KMS-11 (cell line): Measurements from ENCODE around the gene UGT2B17.
"Not testable (repeated sequence)": the region's sequence is repeated elsewhere in the genome, so short reads cannot be mapped to it uniquely, and the experiment has no call there.

Experiments used
- H2AFZ ChIP-seq: fragments of 200-600 bp; sonication (generic); 2 replicates; pipeline ENCODE4 v1.6.1; 2016; ENCODE audit warnings: antibody characterized with exemption, mixed run types, low read depth
- H3K27ac ChIP-seq: fragments of 200-600 bp; sonication (generic); 2 replicates; pipeline ENCODE4 v1.6.1; 2016; ENCODE audit warnings: mild to moderate bottlenecking, mixed run types
- H3K27me3 ChIP-seq: fragments of 200-600 bp; sonication (generic); 2 replicates; pipeline ENCODE4 v1.6.1; 2017; ENCODE audit warnings: mild to moderate bottlenecking, low read depth, mixed run types, moderate library complexity; ENCODE audit not compliant: insufficient read depth
- H3K36me3 ChIP-seq: fragments of 200-600 bp; sonication (generic); 2 replicates; pipeline ENCODE4 v1.6.1; 2017; ENCODE audit warnings: mild to moderate bottlenecking, mixed run types; ENCODE audit not compliant: insufficient read depth
- H3K4me1 ChIP-seq: fragments of 200-600 bp; sonication (generic); 2 replicates; pipeline ENCODE4 v1.6.1; 2016; ENCODE audit warnings: mild to moderate bottlenecking, low read depth, mixed run types; ENCODE audit not compliant: poor library complexity, severe bottlenecking
- H3K4me2 ChIP-seq: fragments of 200-600 bp; sonication (generic); 2 replicates; pipeline ENCODE4 v1.7.0; 2016; ENCODE audit warnings: mild to moderate bottlenecking, mixed run types
- H3K4me3 ChIP-seq: fragments of 200-600 bp; sonication (generic); IDR thresholded peaks from 2 replicates; pipeline ENCODE4 v1.6.1; 2017; ENCODE audit warnings: low read depth, low read length, mixed read lengths; ENCODE audit not compliant: insufficient read depth
- H3K79me2 ChIP-seq: fragments of 200-600 bp; sonication (generic); 2 replicates; pipeline ENCODE4 v1.6.1; 2016; ENCODE audit warnings: low read depth, mixed run types; ENCODE audit not compliant: insufficient read depth
- H3K9ac ChIP-seq: fragments of 200-600 bp; sonication (generic); 2 replicates; pipeline ENCODE4 v1.6.1; 2016; ENCODE audit warnings: mild to moderate bottlenecking, mixed run types
- H4K20me1 ChIP-seq: fragments of 200-600 bp; sonication (generic); 2 replicates; pipeline ENCODE4 v1.6.1; 2016; ENCODE audit warnings: mild to moderate bottlenecking, mixed run types; ENCODE audit not compliant: insufficient read depth
- TF ChIP-seq, protein P1 (sequence below): fragments of 200-600 bp; sonication (generic); conservative IDR thresholded peaks from 2 replicates; pipeline ENCODE4 v1.6.1; 2017; ENCODE audit warnings: low read depth, mild to moderate bottlenecking, antibody characterized with exemption, low read length, moderate library complexity, mixed read lengths

The UGT2B17 gene

GRCh38 chr4:68570122-68570507 is 6.0 kb downstream of the UGT2B17 start:
- Histone ChIP-seq H3K36me3 (no peaks in the 10 kb centered on the region), H3K27ac (no peak overlapping the region), H3K4me1 (no peaks in the 10 kb centered on the region), H3K4me3 (no peak overlapping the region), H3K79me2 (no peaks in the 10 kb centered on the region), H4K20me1 (no peaks in the 10 kb centered on the region), H3K27me3 (no peaks in the 10 kb centered on the region), H3K9ac (no peak overlapping the region), H3K4me2 (no peak overlapping the region), H2AFZ (no peak overlapping the region)
- TF ChIP-seq, protein P1, sequence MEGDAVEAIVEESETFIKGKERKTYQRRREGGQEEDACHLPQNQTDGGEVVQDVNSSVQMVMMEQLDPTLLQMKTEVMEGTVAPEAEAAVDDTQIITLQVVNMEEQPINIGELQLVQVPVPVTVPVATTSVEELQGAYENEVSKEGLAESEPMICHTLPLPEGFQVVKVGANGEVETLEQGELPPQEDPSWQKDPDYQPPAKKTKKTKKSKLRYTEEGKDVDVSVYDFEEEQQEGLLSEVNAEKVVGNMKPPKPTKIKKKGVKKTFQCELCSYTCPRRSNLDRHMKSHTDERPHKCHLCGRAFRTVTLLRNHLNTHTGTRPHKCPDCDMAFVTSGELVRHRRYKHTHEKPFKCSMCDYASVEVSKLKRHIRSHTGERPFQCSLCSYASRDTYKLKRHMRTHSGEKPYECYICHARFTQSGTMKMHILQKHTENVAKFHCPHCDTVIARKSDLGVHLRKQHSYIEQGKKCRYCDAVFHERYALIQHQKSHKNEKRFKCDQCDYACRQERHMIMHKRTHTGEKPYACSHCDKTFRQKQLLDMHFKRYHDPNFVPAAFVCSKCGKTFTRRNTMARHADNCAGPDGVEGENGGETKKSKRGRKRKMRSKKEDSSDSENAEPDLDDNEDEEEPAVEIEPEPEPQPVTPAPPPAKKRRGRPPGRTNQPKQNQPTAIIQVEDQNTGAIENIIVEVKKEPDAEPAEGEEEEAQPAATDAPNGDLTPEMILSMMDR = no peak

GRCh38 chr4:68569466-68570121 is 6.5 kb downstream of the UGT2B17 start:
- Histone ChIP-seq H3K9ac (no peak overlapping the region), H4K20me1 (no peaks in the 10 kb centered on the region), H3K36me3 (no peaks in the 10 kb centered on the region), H3K4me1 (no peaks in the 10 kb centered on the region), H3K4me3 (no peak overlapping the region), H3K27me3 (no peaks in the 10 kb centered on the region), H3K79me2 (no peaks in the 10 kb centered on the region), H3K4me2 (no peak overlapping the region), H3K27ac (no peak overlapping the region), H2AFZ (no peak overlapping the region)
- TF ChIP-seq, protein P1 = no peak

DNA sequence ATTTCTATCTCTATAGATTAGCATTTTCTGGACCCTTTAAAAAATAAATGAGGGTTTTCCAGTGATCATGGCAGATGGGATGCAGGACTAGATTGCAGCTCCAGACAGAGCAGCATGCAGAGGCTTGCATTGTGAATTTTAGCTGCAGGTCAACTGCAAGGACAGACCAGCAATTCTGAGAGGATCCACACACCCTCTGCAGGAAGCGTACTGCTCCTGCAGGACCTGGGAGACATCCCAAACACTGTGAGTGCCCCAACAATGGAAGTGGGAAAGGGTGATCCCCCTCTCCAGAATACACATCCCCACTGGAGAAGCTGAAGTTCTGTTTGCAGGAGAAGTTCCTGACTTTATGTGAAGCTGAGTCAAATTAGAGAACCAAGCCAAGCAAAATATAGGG is 7.1 kb downstream of the UGT2B17 start:
- not testable (repeated sequence) for H2AFZ ChIP-seq, H4K20me1 ChIP-seq, H3K4me2 ChIP-seq, H3K27ac ChIP-seq, H3K27me3 ChIP-seq, H3K4me1 ChIP-seq, H3K9ac ChIP-seq, H3K36me3 ChIP-seq, H3K4me3 ChIP-seq, H3K79me2 ChIP-seq

DNA sequence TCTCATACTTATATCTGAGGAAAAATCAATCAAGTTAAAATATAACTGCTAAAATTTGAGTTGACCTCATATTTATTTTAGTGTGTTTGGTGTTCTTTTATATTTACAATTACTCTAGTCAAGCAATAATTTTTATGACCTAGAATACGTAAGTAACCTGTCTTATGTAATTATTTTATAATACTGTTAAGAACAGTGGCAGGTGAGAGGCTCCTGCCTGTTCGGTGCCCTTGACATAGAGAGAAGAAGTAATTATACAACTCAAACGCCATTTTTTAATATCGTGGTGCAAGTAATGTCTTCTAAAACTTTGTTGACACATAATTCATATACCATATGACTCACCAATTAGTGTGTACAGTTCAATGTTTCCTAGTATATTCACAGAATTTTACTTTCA is 7.6 kb downstream of the UGT2B17 start:
- not testable (repeated sequence) for H2AFZ ChIP-seq, H3K4me1 ChIP-seq, H3K36me3 ChIP-seq, H3K27ac ChIP-seq, H4K20me1 ChIP-seq, H3K4me2 ChIP-seq, H3K27me3 ChIP-seq, H3K4me3 ChIP-seq, H3K79me2 ChIP-seq, H3K9ac ChIP-seq

- not testable (repeated sequence) for H3K27me3 ChIP-seq, H3K4me3 ChIP-seq, H3K27ac ChIP-seq, H3K4me1 ChIP-seq, H3K79me2 ChIP-seq, H2AFZ ChIP-seq, H4K20me1 ChIP-seq, H3K9ac ChIP-seq, H3K4me2 ChIP-seq, H3K36me3 ChIP-seq
Measured at GRCh38 chr4:68566364-68566763, 9.8 kb downstream of the UGT2B17 start.

DNA sequence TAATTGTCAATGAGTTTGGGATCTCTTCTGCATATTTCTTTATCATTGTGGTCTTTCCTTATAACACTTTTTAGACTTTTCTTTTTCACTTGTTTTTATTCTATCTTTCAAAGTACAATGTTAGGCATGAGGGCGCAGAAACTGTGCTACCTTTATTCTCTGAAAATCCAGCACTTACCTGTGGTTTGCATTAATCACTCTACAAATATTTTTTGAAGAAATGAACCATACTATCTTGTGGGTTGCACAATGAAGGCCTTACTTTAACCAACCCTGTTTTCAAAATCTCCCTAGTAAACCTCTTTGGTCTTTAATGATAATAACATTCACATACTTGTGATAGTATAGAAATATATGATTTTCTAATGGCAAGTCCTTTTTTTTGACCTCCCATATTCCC is 11.0 kb downstream of the UGT2B17 start:
- not testable (repeated sequence) for H4K20me1 ChIP-seq, H3K4me2 ChIP-seq, H2AFZ ChIP-seq, H3K36me3 ChIP-seq, H3K9ac ChIP-seq, H3K4me1 ChIP-seq, H3K4me3 ChIP-seq, H3K27me3 ChIP-seq, H3K79me2 ChIP-seq, H3K27ac ChIP-seq

GRCh38 chr4:68560364-68561070 is 15.6 kb downstream of the UGT2B17 start:
- H3K27me3 ChIP-seq, H3K9ac ChIP-seq, H3K4me3 ChIP-seq, H4K20me1 ChIP-seq, H3K27ac ChIP-seq, H3K4me1 ChIP-seq, H3K4me2 ChIP-seq, H3K79me2 ChIP-seq, H3K36me3 ChIP-seq, H2AFZ ChIP-seq: not testable (repeated sequence)

DNA sequence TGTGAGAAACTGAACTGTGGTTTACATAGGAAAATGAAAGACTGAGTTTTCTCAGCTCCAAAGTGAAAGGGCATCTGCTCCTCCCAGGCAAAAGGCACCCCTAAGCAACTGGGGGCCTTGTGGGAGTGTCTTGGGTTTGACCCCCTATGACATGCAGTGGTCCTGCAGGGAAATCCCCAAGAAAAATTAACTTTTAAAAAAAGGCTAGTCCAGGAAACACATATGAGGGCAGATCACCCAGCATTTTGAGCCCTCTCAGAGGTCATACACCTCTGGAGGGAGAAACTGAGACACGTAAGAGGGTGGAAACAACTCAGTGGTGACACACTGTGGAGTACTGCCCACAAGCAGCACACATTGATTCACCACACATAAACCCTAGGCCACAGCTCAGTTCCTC is 22.3 kb downstream of the UGT2B17 start:
- H4K20me1 ChIP-seq, H2AFZ ChIP-seq, H3K4me3 ChIP-seq, H3K27me3 ChIP-seq, H3K4me1 ChIP-seq, H3K79me2 ChIP-seq, H3K27ac ChIP-seq, H3K4me2 ChIP-seq, H3K9ac ChIP-seq, H3K36me3 ChIP-seq: not testable (repeated sequence)
